MM.1S (cell line): ENCODE data around the gene KLHL25.

Experiments
- EZH2 ChIP-seq: fragments of 300-600 bp; sonication (generic); optimal IDR thresholded peaks from 2 replicates; pipeline ENCODE3; 2017; ENCODE audit warnings: low read depth, mild to moderate bottlenecking, antibody characterized with exemption, low read length, mixed read lengths
- EZH2phosphoT487 ChIP-seq: fragments of 300-600 bp; sonication (generic); IDR thresholded peaks from 2 replicates; pipeline ENCODE4 v1.6.1; 2018; ENCODE audit warnings: antibody characterized with exemption, low read length
- TF ChIP-seq, protein P1 (sequence below): fragments of 300-600 bp; sonication (generic); IDR thresholded peaks from 2 replicates; pipeline ENCODE4 v1.5.1; 2016; ENCODE audit warnings: antibody characterized with exemption, low read length, mixed read lengths

DNA sequence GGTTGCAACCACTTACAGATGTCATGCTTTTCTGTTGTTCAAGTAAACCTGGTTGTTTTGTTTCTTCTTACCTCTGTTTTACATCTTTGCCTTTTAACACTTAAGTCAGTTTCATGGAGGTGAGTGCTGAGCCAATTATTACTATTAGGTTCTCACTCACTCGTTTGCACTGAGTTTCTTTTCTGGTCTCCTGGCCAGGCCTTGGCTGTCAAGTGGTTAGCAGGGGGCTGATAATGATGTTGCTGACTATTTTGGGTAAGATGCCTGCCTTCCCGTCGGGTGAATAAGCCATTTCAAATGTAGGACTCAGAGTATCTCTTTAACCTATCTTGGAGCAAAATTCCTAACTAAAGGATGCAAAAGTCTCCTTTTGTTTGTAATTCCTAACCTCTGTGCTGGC lies 78.5 kb downstream of the KLHL25 start:
- TF ChIP-seq, protein P1, sequence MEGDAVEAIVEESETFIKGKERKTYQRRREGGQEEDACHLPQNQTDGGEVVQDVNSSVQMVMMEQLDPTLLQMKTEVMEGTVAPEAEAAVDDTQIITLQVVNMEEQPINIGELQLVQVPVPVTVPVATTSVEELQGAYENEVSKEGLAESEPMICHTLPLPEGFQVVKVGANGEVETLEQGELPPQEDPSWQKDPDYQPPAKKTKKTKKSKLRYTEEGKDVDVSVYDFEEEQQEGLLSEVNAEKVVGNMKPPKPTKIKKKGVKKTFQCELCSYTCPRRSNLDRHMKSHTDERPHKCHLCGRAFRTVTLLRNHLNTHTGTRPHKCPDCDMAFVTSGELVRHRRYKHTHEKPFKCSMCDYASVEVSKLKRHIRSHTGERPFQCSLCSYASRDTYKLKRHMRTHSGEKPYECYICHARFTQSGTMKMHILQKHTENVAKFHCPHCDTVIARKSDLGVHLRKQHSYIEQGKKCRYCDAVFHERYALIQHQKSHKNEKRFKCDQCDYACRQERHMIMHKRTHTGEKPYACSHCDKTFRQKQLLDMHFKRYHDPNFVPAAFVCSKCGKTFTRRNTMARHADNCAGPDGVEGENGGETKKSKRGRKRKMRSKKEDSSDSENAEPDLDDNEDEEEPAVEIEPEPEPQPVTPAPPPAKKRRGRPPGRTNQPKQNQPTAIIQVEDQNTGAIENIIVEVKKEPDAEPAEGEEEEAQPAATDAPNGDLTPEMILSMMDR, result no peak
- TF ChIP-seq EZH2 (no peak), EZH2phosphoT487 (no peak)
